COLO668 (cell line): Measurements from ENCODE around the gene HTATSF1.

ENCODE experiments used
- DNase-seq: peaks from one replicate; lab custom pipeline; 2025; ENCODE audit not compliant: unreplicated experiment; lab: John Stamatoyannopoulos, UW

The HTATSF1 gene

GRCh38 chrX:136495043-136495442 is 2.3 kb upstream of the HTATSF1 start:
- no peak for DNase-seq

DNA sequence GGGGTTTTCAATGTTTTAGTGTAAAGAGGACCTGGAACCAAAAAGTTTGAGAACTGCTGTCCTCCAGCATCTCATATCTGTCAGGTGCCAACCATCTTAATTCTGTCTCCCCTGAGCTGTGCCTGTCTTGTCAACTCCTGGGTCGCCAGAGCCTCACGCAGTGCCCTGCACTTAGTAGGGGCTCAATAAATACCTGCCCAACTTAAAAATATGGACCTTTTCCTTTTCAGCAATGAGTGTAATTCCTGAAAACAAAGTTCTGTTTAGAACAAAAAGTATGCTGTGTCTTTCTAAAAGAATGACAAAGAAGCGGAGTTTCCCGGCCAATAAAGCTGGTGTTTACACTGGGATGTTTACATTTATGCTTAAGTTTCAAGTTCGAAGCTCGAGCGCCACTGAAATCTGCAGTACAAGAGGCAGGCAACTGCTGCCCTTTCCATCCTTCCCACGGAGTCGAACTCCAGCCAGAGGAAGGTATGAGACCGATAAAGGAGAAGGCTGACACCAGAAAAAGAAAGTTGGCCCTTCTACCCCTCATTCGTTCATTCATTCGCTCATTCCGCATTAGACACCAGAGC is 1.1 kb upstream of the HTATSF1 start:
- DNase-seq: peak; percentile 14

- DNase-seq: peak; percentile 92
Observed at GRCh38 chrX:136496764-136497555, 432 bp upstream of the HTATSF1 start.

DNA sequence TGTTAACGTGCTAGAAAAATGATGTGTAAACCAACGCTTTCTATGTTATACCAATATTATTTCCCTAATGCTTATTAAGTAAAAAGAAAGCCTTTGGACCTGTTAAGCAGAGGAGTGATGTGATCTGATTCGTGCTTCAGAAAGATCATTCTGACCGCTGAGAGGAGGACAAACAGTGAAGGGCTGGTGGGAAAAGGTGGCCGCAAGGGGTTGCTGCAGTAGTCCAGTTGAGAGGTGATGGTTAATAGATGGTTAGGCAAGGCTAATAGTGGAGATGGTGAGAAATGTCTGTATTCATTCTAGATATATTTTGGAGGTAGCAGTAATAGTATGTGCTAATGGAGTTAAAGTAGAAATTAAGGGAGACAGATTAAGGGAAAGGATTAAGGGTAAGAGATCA is 21.7 kb downstream of the HTATSF1 start:
- no peak for DNase-seq

GRCh38 chrX:136523770-136524169 is 26.4 kb downstream of the HTATSF1 start:
- no peak for DNase-seq

- DNase-seq: no peak
Observed at GRCh38 chrX:136525738-136526606, 28.6 kb downstream of the HTATSF1 start.

DNA sequence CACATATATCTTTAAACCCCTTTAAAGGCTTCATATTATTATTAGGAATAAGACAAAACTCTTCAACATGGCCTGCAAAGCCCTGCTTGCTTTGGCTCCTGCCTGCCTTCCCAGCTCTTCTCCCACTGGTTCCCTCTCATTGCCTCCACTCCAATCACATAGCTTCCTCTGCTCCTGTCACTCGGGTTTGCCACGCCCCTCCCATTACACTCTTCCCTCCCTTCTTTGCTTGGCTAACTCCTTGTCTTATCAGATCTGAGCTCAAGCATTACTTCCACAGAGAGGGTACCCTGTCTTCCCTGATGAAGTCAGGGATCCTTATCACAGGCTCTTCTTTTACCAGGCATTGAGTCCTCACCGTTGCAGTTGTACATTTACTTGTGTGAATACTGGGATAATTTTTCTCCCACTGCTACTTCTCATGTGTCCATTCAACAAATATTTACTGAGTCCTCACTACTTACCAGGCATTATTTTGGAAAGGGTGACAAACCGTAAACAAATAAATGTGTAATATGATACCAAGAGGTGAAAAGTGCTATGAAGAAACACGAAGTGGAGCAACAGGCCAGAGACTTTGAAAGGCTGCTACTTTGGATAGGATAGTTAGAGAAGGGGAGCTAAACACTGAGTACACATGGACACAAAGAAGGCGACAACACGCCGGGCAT is 31.4 kb downstream of the HTATSF1 start:
- peak; percentile 12 for DNase-seq

GRCh38 chrX:136529795-136530194 is 32.4 kb downstream of the HTATSF1 start:
- DNase-seq: no peak

GRCh38 chrX:136531951-136532350 is 34.6 kb downstream of the HTATSF1 start, which contains the start of gene VGLL1:
Gene VGLL1 (plus strand): TSS chrX:136532215. CDS start chrX:136536021, 3,806 bp downstream.
- no peak for DNase-seq

- DNase-seq: no peak
Observed at GRCh38 chrX:136534131-136534530, 36.7 kb downstream of the HTATSF1 start.

GRCh38 chrX:136538811-136539210 is 41.4 kb downstream of the HTATSF1 start:
- DNase-seq: no peak

- DNase-seq: no peak
Observed at GRCh38 chrX:136540226-136540625, 42.8 kb downstream of the HTATSF1 start.

- no peak for DNase-seq
Observed at GRCh38 chrX:136541294-136541693, 43.9 kb downstream of the HTATSF1 start.

DNA sequence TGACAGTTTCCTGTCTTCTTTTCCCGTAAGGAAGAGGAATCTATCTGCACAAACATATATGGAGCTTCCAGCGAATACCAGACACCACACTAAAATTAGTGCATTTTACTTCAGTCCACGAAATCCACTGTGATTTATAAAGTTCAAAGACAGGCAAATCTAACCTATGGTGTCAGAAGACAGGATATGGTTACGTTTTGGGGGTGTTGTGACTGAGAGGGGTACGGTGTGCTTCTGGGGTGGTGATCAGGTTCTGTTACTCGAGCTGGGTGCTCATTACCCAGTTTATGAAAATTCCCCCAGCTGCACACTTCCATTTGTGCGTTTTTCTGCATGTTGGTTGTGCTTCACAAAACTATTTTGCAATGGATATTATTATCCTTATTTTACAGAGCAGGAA is 44.9 kb downstream of the HTATSF1 start:
- DNase-seq: no peak

GRCh38 chrX:136546371-136546781 is 49.0 kb downstream of the HTATSF1 start:
- DNase-seq: no peak

DNA sequence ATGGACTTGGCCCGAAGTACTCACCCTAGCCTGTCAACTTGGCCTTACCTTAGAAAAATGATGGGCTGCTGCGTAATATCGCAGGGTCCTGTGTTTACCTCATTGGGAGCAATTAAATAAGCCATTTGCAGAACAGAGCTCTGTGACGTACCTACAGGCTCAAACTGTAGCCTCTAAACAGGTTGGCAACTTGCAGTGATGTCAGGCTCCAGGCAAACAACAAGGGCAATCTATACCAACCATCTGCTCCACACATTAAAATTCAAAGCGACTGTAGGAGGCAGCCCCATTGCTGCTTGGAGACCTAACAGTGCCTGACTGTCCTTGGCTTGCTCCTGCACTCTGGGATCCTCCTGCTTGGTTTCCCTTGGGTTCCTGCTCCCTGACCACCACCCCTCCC is 51.8 kb downstream of the HTATSF1 start:
- no peak for DNase-seq

DNA sequence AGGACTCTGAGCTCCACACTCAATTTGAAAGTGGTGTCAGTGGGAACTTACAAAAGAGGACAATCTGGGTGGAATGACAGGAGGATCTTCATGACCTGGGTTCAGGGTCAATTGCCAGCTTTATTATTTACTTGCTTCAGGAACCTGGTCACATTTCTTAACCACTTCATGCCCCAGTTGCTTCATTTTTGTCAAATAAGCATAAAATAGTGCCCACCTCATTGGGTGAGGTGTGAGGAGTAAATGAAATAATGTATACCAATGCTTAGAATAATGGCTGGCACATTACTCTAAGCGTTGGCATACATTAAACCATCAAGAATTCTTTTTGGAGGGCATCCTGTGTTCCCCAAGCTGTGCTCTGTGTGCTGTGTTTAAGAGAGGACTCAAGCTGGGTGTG is 54.0 kb downstream of the HTATSF1 start:
- DNase-seq: no peak

DNA sequence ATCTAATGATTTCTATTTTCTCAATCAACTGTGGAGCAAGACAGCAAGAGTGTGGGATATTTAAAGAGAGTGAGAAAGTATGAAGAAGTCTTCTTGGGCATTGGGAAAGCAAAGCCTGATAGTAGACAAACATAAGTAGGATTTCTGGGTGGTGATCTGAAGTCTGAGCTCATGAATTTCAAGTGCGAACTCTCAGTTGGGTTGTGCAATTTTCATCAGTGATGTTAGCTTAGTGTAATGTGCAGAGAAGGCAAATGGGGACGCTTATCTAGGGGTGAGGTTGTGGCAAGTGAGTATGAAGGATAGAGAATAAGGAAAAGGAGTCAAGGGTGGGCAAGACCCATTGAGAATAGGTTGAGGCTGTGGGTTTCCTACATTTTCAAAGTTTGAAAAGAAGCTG is 58.3 kb downstream of the HTATSF1 start:
- no peak for DNase-seq
